Smooth muscle cell (in vitro differentiated cells): ENCODE data around the gene SYTL1. TPM values are rescaled to one million over a fixed set of nuclear protein-coding genes. Genes with fewer than 3 reads are reported as not detected.

Source experiments
- DNase-seq: peaks from one replicate; lab custom pipeline; 2025; ENCODE audit not compliant: unreplicated experiment; lab: John Stamatoyannopoulos, UW
- H2AFZ ChIP-seq: fragments of 200-600 bp; sonication (generic); 2 replicates; pipeline ENCODE4 v1.6.0; 2016; ENCODE audit warnings: antibody characterized with exemption, low read depth, mild to moderate bottlenecking
- H3F3A ChIP-seq: fragments of 200-600 bp; sonication (generic); 2 replicates; pipeline ENCODE4 v1.6.0; 2017; ENCODE audit warnings: antibody characterized with exemption, low read depth
- H3K27ac ChIP-seq: fragments of 200-600 bp; sonication (generic); 2 replicates; pipeline ENCODE4 v1.5.1; 2016; ENCODE audit warnings: low read depth, mild to moderate bottlenecking
- H3K27me3 ChIP-seq: fragments of 200-600 bp; sonication (generic); 2 replicates; pipeline ENCODE4 v1.6.1; 2016; ENCODE audit warnings: low read depth, mild to moderate bottlenecking
- H3K36me3 ChIP-seq: fragments of 200-600 bp; sonication (generic); 2 replicates; pipeline ENCODE4 v1.5.1; 2016; ENCODE audit warnings: low read depth
- H3K4me1 ChIP-seq: fragments of 200-600 bp; sonication (generic); 2 replicates; pipeline ENCODE4 v1.5.1; 2016; ENCODE audit warnings: low read depth
- H3K4me2 ChIP-seq: fragments of 200-600 bp; sonication (generic); 2 replicates; pipeline ENCODE4 v1.6.0; 2016; ENCODE audit warnings: mild to moderate bottlenecking
- H3K4me3 ChIP-seq: fragments of 200-600 bp; sonication (generic); 2 replicates; pipeline ENCODE4 v1.5.1; 2016; ENCODE audit warnings: mild to moderate bottlenecking
- H3K79me2 ChIP-seq: fragments of 200-600 bp; sonication (generic); 2 replicates; pipeline ENCODE4 v1.6.0; 2016; ENCODE audit warnings: low read depth, mild to moderate bottlenecking
- H3K9ac ChIP-seq: fragments of 200-600 bp; sonication (generic); 2 replicates; pipeline ENCODE4 v1.6.0; 2016; ENCODE audit warnings: low read depth
- H3K9me3 ChIP-seq: fragments of 200-600 bp; sonication (generic); replicated peaks from 2 replicates; pipeline ENCODE4 v1.5.1; 2016; ENCODE audit warnings: low read depth
- H4K20me1 ChIP-seq: fragments of 200-600 bp; sonication (generic); 2 replicates; pipeline ENCODE4 v1.6.0; 2016; ENCODE audit warnings: low read depth
- WGBS: methylation state at CpG from one replicate; pipeline ENCODE4 v1.1.7; 2016; ENCODE audit warnings: low lambda C conversion rate; 5-methylcytosine and 5-hydroxymethylcytosine counted together
- polyA plus RNA-seq: library from polyadenylated mRNA; unstranded; fragments of >200 nt; fragmentation: Nextera tagmentation; extraction: Ambion mirVana; gene quantifications from 2 replicates; pipeline ENCODE4 v1.2.1, GENCODE V29; 2016
- total RNA-seq: library from RNA; depleted of rRNA; stranded (reverse); fragments of >200 nt; gene quantifications from 2 replicates; pipeline ENCODE4 v1.2.3, GENCODE V29; 2014
- TF ChIP-seq, protein P1 (sequence below): fragments of 200-600 bp; sonication (generic); IDR thresholded peaks from 2 replicates; pipeline ENCODE4 v1.5.1; 2017; ENCODE audit warnings: borderline replicate concordance, mild to moderate bottlenecking, antibody characterized with exemption; ENCODE audit not compliant: insufficient read depth, poor library complexity, severe bottlenecking

Gene SYTL1
- total and polyA plus RNA-seq, 2 experiments from 2014 or later = 14.2 to 16.5 TPM

- peaks cover 76% of the 10 kb centered on the region for H3K79me2 ChIP-seq
- peaks cover 47% of the 10 kb centered on the region for H4K20me1 ChIP-seq
- no peak overlapping the region for H2AFZ ChIP-seq
- WGBS = 93% methylated on average over 5 of the region's 5 CpGs
- H3K36me3 ChIP-seq = no peaks in the 10 kb centered on the region
- TF ChIP-seq, protein P1, sequence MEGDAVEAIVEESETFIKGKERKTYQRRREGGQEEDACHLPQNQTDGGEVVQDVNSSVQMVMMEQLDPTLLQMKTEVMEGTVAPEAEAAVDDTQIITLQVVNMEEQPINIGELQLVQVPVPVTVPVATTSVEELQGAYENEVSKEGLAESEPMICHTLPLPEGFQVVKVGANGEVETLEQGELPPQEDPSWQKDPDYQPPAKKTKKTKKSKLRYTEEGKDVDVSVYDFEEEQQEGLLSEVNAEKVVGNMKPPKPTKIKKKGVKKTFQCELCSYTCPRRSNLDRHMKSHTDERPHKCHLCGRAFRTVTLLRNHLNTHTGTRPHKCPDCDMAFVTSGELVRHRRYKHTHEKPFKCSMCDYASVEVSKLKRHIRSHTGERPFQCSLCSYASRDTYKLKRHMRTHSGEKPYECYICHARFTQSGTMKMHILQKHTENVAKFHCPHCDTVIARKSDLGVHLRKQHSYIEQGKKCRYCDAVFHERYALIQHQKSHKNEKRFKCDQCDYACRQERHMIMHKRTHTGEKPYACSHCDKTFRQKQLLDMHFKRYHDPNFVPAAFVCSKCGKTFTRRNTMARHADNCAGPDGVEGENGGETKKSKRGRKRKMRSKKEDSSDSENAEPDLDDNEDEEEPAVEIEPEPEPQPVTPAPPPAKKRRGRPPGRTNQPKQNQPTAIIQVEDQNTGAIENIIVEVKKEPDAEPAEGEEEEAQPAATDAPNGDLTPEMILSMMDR = no peak
- no peaks in the 10 kb centered on the region for H3K27me3 ChIP-seq
- no peak overlapping the region for H3K9ac ChIP-seq
- H3K27ac ChIP-seq = peak overlapping the region; percentile 21
- no peak overlapping the region for H3K4me2 ChIP-seq
- H3K9me3 ChIP-seq = no peaks in the 10 kb centered on the region
- H3K4me3 ChIP-seq = no peak overlapping the region
- no peaks in the 10 kb centered on the region for H3F3A ChIP-seq
- peaks cover 8% of the 10 kb centered on the region for H3K4me1 ChIP-seq
- DNase-seq = no peak
Measured at GRCh38 chr1:27327964-27328363, 13.9 kb upstream of the SYTL1 start.

GRCh38 chr1:27330786-27331185 lies 11.0 kb upstream of the SYTL1 start:
- DNase-seq = no peak
- no peaks in the 10 kb centered on the region for H3K27me3 ChIP-seq
- no peak overlapping the region for H3K4me2 ChIP-seq
- H3K9ac ChIP-seq = no peak overlapping the region
- H4K20me1 ChIP-seq = peaks cover 47% of the 10 kb centered on the region
- TF ChIP-seq, protein P1 = no peak
- H2AFZ ChIP-seq = no peak overlapping the region
- H3K79me2 ChIP-seq = peaks cover 48% of the 10 kb centered on the region
- H3K4me3 ChIP-seq = no peak overlapping the region
- no peaks in the 10 kb centered on the region for H3K36me3 ChIP-seq
- H3F3A ChIP-seq = no peaks in the 10 kb centered on the region
- H3K9me3 ChIP-seq = no peaks in the 10 kb centered on the region
- WGBS = 89% methylated on average over 8 of the region's 8 CpGs
- H3K27ac ChIP-seq = no peak overlapping the region
- H3K4me1 ChIP-seq = no peaks in the 10 kb centered on the region

GRCh38 chr1:27331426-27331825 lies 10.4 kb upstream of the SYTL1 start:
- TF ChIP-seq, protein P1 = no peak
- Histone ChIP-seq H2AFZ (no peak overlapping the region), H3K27ac (peak overlapping the region; percentile 33), H3K9me3 (no peaks in the 10 kb centered on the region), H3K36me3 (no peaks in the 10 kb centered on the region), H3K9ac (no peak overlapping the region), H4K20me1 (peaks cover 42% of the 10 kb centered on the region), H3K27me3 (no peaks in the 10 kb centered on the region), H3K4me2 (no peak overlapping the region), H3K79me2 (peaks cover 42% of the 10 kb centered on the region), H3K4me1 (no peaks in the 10 kb centered on the region), H3K4me3 (no peak overlapping the region), H3F3A (no peaks in the 10 kb centered on the region)
- no peak for DNase-seq
- 98% methylated on average over 3 of the region's 3 CpGs for WGBS

GRCh38 chr1:27331922-27332321 lies 9.9 kb upstream of the SYTL1 start:
- H3K79me2 ChIP-seq = peaks cover 37% of the 10 kb centered on the region
- no peak overlapping the region for H3K9ac ChIP-seq
- H3K27ac ChIP-seq = no peak overlapping the region
- 97% methylated on average over 5 of the region's 5 CpGs for WGBS
- no peak overlapping the region for H2AFZ ChIP-seq
- no peak overlapping the region for H3K4me2 ChIP-seq
- H3K9me3 ChIP-seq = no peaks in the 10 kb centered on the region
- DNase-seq = no peak
- H3K4me3 ChIP-seq = no peak overlapping the region
- no peaks in the 10 kb centered on the region for H3K36me3 ChIP-seq
- TF ChIP-seq, protein P1 = no peak
- no peaks in the 10 kb centered on the region for H3F3A ChIP-seq
- H4K20me1 ChIP-seq = peaks cover 37% of the 10 kb centered on the region
- no peaks in the 10 kb centered on the region for H3K27me3 ChIP-seq
- H3K4me1 ChIP-seq = no peaks in the 10 kb centered on the region
